H9 (cell line): Measurements from ENCODE around the gene OOSP3. TPM values are rescaled to one million over a fixed set of nuclear protein-coding genes. Genes with fewer than 3 reads are reported as not detected.
"Not testable (repeated sequence)": the region's sequence is repeated elsewhere in the genome, so short reads cannot be mapped to it uniquely, and the experiment has no call there.

ENCODE experiments used
- DNase-seq: peaks from one replicate; pipeline ENCODE4 v3.0.0-alpha.2; 2017
- H2AFZ ChIP-seq: one replicate; pipeline ENCODE4 v1.6.1; 2013; ENCODE audit warnings: mild to moderate bottlenecking, low read length, control low read depth, moderate library complexity
- H2AK5ac ChIP-seq: 2 replicates; pipeline ENCODE4 v1.6.1; 2013; ENCODE audit warnings: low read length, control low read depth, mixed read lengths; ENCODE audit not compliant: insufficient read length
- H2BK120ac ChIP-seq: one replicate; pipeline ENCODE4 v1.6.1; 2013; ENCODE audit warnings: low read depth, mild to moderate bottlenecking, low read length, control low read depth, inconsistent platforms; ENCODE audit not compliant: poor library complexity, severe bottlenecking
- H2BK12ac ChIP-seq: 2 replicates; pipeline ENCODE4 v1.6.1; 2013; ENCODE audit warnings: low read length, control low read depth, mixed read lengths, low read depth; ENCODE audit not compliant: insufficient read length
- H2BK15ac ChIP-seq: 2 replicates; pipeline ENCODE4 v1.6.1; 2013; ENCODE audit warnings: low read depth, low read length, control low read depth
- H2BK20ac ChIP-seq: one replicate; pipeline ENCODE4 v1.6.1; 2013; ENCODE audit warnings: low read depth, mild to moderate bottlenecking, low read length, control low read depth, inconsistent platforms; ENCODE audit not compliant: poor library complexity, severe bottlenecking
- H2BK5ac ChIP-seq: 2 replicates; pipeline ENCODE4 v1.6.1; 2013; ENCODE audit warnings: low read length, control low read depth, mixed read lengths; ENCODE audit not compliant: insufficient read length
- H3K14ac ChIP-seq: 2 replicates; pipeline ENCODE4 v1.6.1; 2013; ENCODE audit warnings: low read length, control low read depth; ENCODE audit not compliant: insufficient read depth
- H3K18ac ChIP-seq: 2 replicates; pipeline ENCODE4 v1.6.1; 2013; ENCODE audit warnings: low read depth, mild to moderate bottlenecking, mixed read lengths, low read length, control low read depth; ENCODE audit not compliant: insufficient read length
- H3K23ac ChIP-seq: 2 replicates; pipeline ENCODE4 v1.6.1; 2013; ENCODE audit warnings: low read length, control low read depth, mixed read lengths, low read depth; ENCODE audit not compliant: insufficient read length
- H3K23me2 ChIP-seq: 2 replicates; pipeline ENCODE4 v1.6.1; 2013; ENCODE audit warnings: low read depth, mild to moderate bottlenecking, mixed read lengths, low read length, control low read depth; ENCODE audit not compliant: insufficient read length, poor library complexity, severe bottlenecking
- H3K27ac ChIP-seq: 2 replicates; pipeline ENCODE4 v1.5.1; 2013; ENCODE audit warnings: low read length, control low read depth, mixed read lengths, low read depth; ENCODE audit not compliant: insufficient read length
- H3K27me3 ChIP-seq: 2 replicates; pipeline ENCODE4 v1.6.1; 2013; ENCODE audit warnings: low read length, control low read depth, inconsistent platforms; ENCODE audit not compliant: insufficient read depth
- H3K4ac ChIP-seq: 2 replicates; pipeline ENCODE4 v1.6.1; 2013; ENCODE audit warnings: low read depth, mild to moderate bottlenecking, control low read depth, inconsistent platforms, low read length, moderate library complexity
- H3K4me1 ChIP-seq: 2 replicates; pipeline ENCODE4 v1.6.1; 2013; ENCODE audit warnings: low read length, control low read depth, inconsistent platforms; ENCODE audit not compliant: insufficient read depth
- H3K4me2 ChIP-seq: 2 replicates; pipeline ENCODE4 v1.6.1; 2013; ENCODE audit warnings: low read length, control low read depth, mixed read lengths; ENCODE audit not compliant: insufficient read length, insufficient read depth
- H3K56ac ChIP-seq: 2 replicates; pipeline ENCODE4 v1.6.1; 2013; ENCODE audit warnings: low read depth, mild to moderate bottlenecking, mixed read lengths, low read length, control low read depth; ENCODE audit not compliant: insufficient read length
- H3K79me1 ChIP-seq: 2 replicates; pipeline ENCODE4 v1.6.1; 2013; ENCODE audit warnings: low read depth, mild to moderate bottlenecking, moderate library complexity, low read length, control low read depth, inconsistent platforms; ENCODE audit not compliant: insufficient read depth, poor library complexity, severe bottlenecking
- H3K79me2 ChIP-seq: 2 replicates; pipeline ENCODE4 v1.6.1; 2013; ENCODE audit warnings: low read length, control low read depth, inconsistent platforms; ENCODE audit not compliant: insufficient read depth
- H3K9ac ChIP-seq: 2 replicates; pipeline ENCODE4 v1.6.1; 2013; ENCODE audit warnings: low read length, control low read depth, mixed read lengths; ENCODE audit not compliant: insufficient read length; ENCODE audit errors: extremely low read depth
- H3K9me3 ChIP-seq: one replicate; pipeline ENCODE4 v1.6.1; 2013; ENCODE audit warnings: low read depth, low read length, inconsistent platforms; ENCODE audit not compliant: control insufficient read depth
- H3T11ph ChIP-seq: one replicate; pipeline ENCODE4 v1.6.1; 2013; ENCODE audit warnings: mild to moderate bottlenecking, low read length, control low read depth, inconsistent platforms
- H4K20me1 ChIP-seq: one replicate; pipeline ENCODE4 v1.6.1; 2013; ENCODE audit not compliant: control insufficient read depth, insufficient read length, insufficient read depth
- H4K5ac ChIP-seq: 2 replicates; pipeline ENCODE4 v1.6.1; 2013; ENCODE audit warnings: low read depth, mild to moderate bottlenecking, mixed read lengths, low read length, control low read depth; ENCODE audit not compliant: insufficient read length
- H4K8ac ChIP-seq: replicated peaks from 2 replicates; pipeline ENCODE4 v1.6.1; 2013; ENCODE audit warnings: low read length, control low read depth, mixed read lengths, low read depth; ENCODE audit not compliant: insufficient read length
- H4K91ac ChIP-seq: 2 replicates; pipeline ENCODE4 v1.6.1; 2013; ENCODE audit warnings: low read depth, mild to moderate bottlenecking, moderate library complexity, mixed read lengths, low read length, control low read depth; ENCODE audit not compliant: insufficient read length
- H3K27ac Mint-ChIP-seq, 3 experiments: 2 replicates in 2 of 3; 3 replicates in 1 of 3; pipeline ENCODE4 v1.8.0; 2020 to 2021; ENCODE audit warnings: mixed read lengths in 3 of 3, mild to moderate bottlenecking in 1 of 3, moderate library complexity in 1 of 3
- H3K27me3 Mint-ChIP-seq: 2 replicates; pipeline ENCODE4 v1.8.0; 2021; ENCODE audit warnings: low read depth, mild to moderate bottlenecking, moderate library complexity, mixed read lengths
- H3K36me3 Mint-ChIP-seq, 3 experiments: 2 replicates in 2 of 3; 3 replicates in 1 of 3; pipeline ENCODE4 v1.8.0; 2020 to 2021; ENCODE audit warnings: low read depth in 3 of 3, mixed read lengths in 3 of 3; ENCODE audit not compliant: insufficient read depth in 1 of 3
- H3K4me1 Mint-ChIP-seq, 2 experiments: 2 replicates each; pipeline ENCODE4 v1.8.0; 2020; ENCODE audit warnings: mixed read lengths in 2 of 2
- H3K4me3 Mint-ChIP-seq, 2 experiments: 2 replicates in 1 of 2; 3 replicates in 1 of 2; pipeline ENCODE4 v1.8.0; 2020 to 2021; ENCODE audit warnings: mild to moderate bottlenecking in 2 of 2, mixed read lengths in 2 of 2, moderate library complexity in 1 of 2
- H3K9me3 Mint-ChIP-seq, 2 experiments: 2 replicates in 1 of 2; 3 replicates in 1 of 2; pipeline ENCODE4 v1.8.0; 2020; ENCODE audit warnings: mild to moderate bottlenecking in 2 of 2, mixed read lengths in 2 of 2, moderate library complexity in 1 of 2
- CTCF ChIP-seq: fragments of 200-600 bp; sonication (generic); conservative IDR thresholded peaks from 3 replicates; pipeline ENCODE4 v1.8.0; 2021; ENCODE audit warnings: antibody characterized with exemption, mild to moderate bottlenecking
- WGBS: extraction: QIAGEN DNeasy Blood & Tissue Kit; methylation state at CpG from one replicate; pipeline ENCODE4 v1.1.7; 2013; ENCODE audit warnings: missing lambda C conversion rate, low lambda C conversion rate, mixed read lengths; ENCODE audit not compliant: insufficient read length; ENCODE audit errors: extremely low coverage; 5-methylcytosine and 5-hydroxymethylcytosine counted together
- total RNA-seq: library from RNA; stranded (reverse); gene quantifications from 2 replicates; pipeline ENCODE4 v1.2.1, GENCODE V29; 2021

OOSP3 gene
- total RNA-seq, 1 experiment from 2014 or later, result not detected

GRCh38 chr11:59883597-59883996 lies 5.0 kb downstream of the OOSP3 start:
- Histone ChIP-seq H2BK12ac (no peak overlapping the region), H2BK20ac (no peak overlapping the region), H3K79me2 (no peaks in the 10 kb centered on the region), H3K23me2 (no peaks in the 10 kb centered on the region), H3T11ph (no peak overlapping the region), H4K8ac (no peak overlapping the region), H3K9ac (no peak overlapping the region), H2BK120ac (no peak overlapping the region), H3K4ac (no peak overlapping the region), H3K27ac (no peak overlapping the region), H4K91ac (no peak overlapping the region), H3K14ac (no peak overlapping the region), H3K18ac (no peak overlapping the region), H3K79me1 (no peaks in the 10 kb centered on the region), H3K9me3 (no peaks in the 10 kb centered on the region), H3K56ac (no peak overlapping the region), H2AK5ac (no peak overlapping the region), H3K4me2 (no peak overlapping the region), H2AFZ (no peak overlapping the region), H2BK15ac (no peak overlapping the region), H4K20me1 (no peaks in the 10 kb centered on the region), H4K5ac (no peak overlapping the region), H3K23ac (no peak overlapping the region), H3K4me1 (no peaks in the 10 kb centered on the region), H3K27me3 (no peaks in the 10 kb centered on the region), H2BK5ac (no peak overlapping the region)
- no CpG with 5 or more reads among the region's 1 CpG for WGBS
- DNase-seq, result no peak
- no peak overlapping the region for H3K27ac Mint-ChIP-seq
- H3K4me3 Mint-ChIP-seq, result no peak overlapping the region
- H3K4me1 Mint-ChIP-seq, result peaks cover 0 to 3% of the 10 kb centered on the region in 2 experiments; a peak in 1 of 4 replicates
- H3K9me3 Mint-ChIP-seq, result peaks cover 21 to 30% of the 10 kb centered on the region in 2 experiments
- H3K27me3 Mint-ChIP-seq, result no peaks in the 10 kb centered on the region
- TF ChIP-seq CTCF, result no peak
- peaks cover 2 to 9% (median 8%) of the 10 kb centered on the region in 3 experiments for H3K36me3 Mint-ChIP-seq

- not testable (repeated sequence) for H3K4me2 ChIP-seq, H3K4ac ChIP-seq, H3K79me2 ChIP-seq, H4K5ac ChIP-seq, H2BK20ac ChIP-seq, H2AFZ ChIP-seq, H4K20me1 ChIP-seq, H3T11ph ChIP-seq, H3K79me1 ChIP-seq, H3K27me3 ChIP-seq, H3K9me3 ChIP-seq, H3K56ac ChIP-seq, H3K9ac ChIP-seq, H4K8ac ChIP-seq, H2BK120ac ChIP-seq, H3K23ac ChIP-seq, H2BK15ac ChIP-seq, H3K27ac ChIP-seq, H3K27me3 Mint-ChIP-seq, H3K4me1 ChIP-seq, H3K4me1 Mint-ChIP-seq, H2BK12ac ChIP-seq, H3K4me3 Mint-ChIP-seq, H3K14ac ChIP-seq, H2BK5ac ChIP-seq, H3K18ac ChIP-seq, H4K91ac ChIP-seq, H3K23me2 ChIP-seq, H3K27ac Mint-ChIP-seq, DNase-seq, H2AK5ac ChIP-seq
- Mint-ChIP-seq H3K9me3 (peaks cover 37 to 45% of the 10 kb centered on the region in 2 experiments), H3K36me3 (peaks cover 16 to 25% (median 21%) of the 10 kb centered on the region in 3 experiments)
These were observed 8.6 kb downstream of the OOSP3 start for GRCh38 chr11:59887156-59887555.
